Activated CD4-positive, alpha-beta T cell treated with anti-CD3 and anti-CD28 coated beads, Interleukin-2, Interleukin-6, amounts not matched to agents 100 ng/mL and 50 ng/mL, durations not matched to agents 16 hours and 8 hours (primary cell): ENCODE data around the gene SPAG6.
"Not testable (repeated sequence)": the region's sequence is repeated elsewhere in the genome, so short reads cannot be mapped to it uniquely, and the experiment has no call there.

ENCODE experiments used
- DNase-seq: peaks from one replicate; pipeline ENCODE4 v3.0.0-alpha.2; 2020

SPAG6 gene

DNA sequence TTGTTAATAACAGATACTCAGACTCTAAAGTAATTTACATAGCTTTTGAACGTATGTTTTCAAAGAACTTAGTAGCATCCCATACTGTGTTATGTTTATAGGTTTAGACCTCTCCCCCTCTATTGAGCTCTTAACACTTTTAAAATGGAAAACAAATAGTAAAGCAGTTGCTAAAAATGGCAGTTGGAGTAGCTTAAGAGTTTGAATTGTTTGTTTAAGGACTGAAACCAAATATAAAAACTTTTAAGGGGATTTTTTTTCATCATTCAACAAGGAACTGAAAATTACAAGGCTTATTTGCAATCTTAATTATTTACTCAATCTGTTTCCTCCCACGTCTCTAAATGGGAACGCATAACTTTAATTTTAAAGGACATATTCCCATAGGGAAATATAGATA, 1.6 kb upstream of the SPAG6 start:
- DNase-seq: no peak

DNA sequence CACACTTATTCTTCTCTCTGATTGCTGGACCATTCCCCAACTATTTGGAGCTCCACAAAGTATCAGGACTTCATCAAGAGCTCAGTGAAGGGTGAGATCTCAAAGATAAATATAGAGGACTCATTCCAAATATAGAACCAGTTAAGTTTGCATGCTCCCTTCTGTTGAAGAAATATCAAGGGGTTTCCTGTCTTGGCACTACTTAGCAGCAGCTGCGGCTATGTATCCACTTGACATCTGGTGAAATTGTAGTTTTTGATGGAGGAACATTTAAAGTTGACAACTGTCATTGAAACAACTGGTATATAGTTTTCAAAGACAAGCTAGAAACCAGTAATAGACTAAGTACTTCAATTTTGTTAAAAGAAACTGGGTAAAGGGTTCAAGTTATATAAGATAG, 1.0 kb upstream of the SPAG6 start:
- DNase-seq: no peak

DNA sequence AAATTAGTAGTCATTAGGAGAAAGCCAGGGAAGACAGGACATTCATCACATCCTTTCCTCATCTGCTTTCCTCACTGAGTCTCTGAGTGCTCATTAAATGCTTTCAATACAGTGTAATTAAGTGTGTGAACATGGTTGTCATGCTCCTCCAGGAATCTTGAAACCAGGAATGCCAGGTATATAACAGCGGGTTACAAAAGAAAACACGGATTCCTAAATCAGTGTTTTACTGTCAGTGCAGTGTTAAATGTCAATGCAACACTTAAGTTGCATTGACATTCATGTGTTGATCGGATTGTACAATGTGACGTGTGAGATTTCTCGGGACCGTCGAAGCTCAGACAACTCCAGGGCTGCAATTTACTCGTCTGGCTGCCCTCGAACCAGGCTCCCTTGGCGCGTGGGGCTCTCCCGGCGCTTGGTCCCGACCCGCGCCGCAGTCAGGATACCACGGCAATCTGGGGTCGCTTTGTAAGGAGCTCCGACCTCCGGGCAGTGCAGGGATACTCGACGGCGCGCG, 455 bp upstream of the SPAG6 start:
- no peak for DNase-seq

DNA sequence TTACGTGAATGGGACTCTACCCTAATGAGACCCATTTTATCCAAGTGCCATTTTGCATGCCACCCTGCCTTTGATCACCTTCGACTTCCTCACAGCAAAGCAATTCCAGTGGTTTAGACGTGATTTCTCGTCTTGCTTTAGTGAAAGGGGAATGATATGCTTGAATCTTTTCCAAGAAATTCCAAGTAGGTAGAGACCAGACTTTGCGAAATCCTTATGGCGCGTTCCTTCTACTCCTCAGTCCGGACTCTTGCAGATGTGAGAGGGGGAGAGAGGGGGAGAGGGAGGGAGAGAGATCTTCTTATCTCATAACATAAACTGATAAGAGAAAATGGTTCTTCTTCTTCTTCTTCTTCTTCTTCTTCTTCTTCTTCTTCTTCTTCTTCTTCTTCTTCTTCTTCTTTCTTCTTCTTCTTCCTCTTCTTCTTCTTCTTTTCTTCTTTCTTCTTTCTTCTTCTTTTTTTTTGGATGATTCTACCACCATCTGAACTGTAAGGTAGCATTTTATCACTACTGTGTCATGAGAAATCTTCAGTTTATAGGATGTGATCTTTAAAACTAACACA, 883 bp downstream of the SPAG6 start:
- DNase-seq: no peak

DNA sequence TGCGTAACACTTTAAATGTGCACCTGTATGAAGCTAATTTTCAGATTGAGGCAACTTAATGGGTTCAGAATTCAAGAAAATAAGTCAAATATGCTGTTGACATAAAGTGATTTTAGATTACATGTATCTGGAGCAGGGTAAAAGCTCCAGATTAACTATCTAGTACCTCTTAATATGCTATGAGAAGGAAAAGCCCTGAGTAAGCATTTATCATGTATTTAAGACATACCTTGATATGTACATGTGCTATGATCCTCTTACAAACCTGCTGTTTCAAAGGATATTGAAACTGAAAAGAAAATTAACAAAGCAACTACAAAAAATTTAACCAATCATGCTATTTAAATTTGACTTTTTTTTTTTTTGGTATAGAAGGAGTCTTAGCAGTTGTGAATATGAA, 4.5 kb downstream of the SPAG6 start:
- no peak for DNase-seq

DNA sequence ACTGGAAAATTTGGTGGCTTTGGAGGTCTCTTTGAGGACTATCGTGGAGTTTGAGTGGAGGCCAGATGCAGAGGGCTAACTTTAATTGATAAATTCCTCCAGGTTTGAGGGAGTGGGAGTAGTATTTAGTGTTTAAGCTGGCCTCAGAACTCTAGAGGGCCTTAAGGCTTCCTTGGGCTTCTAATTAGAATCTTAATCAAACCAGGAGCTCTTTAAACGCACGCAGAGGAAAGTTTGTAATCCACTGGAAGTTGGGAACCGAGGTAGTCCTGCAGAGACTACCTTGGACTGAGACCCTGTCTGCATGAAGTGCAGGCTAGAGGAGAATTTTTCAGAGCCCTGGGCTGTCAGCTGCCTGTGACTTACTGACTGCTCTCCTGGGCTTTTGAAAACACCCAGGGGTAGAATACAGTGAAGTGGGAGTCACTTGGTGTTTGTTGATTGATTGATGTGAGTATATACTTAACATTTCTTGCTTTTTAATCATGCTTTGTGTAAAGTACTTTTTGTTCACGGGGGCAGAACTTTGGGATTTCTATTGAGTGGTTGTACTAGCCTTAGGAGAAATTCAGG, 5.9 kb downstream of the SPAG6 start:
- no peak for DNase-seq

DNA sequence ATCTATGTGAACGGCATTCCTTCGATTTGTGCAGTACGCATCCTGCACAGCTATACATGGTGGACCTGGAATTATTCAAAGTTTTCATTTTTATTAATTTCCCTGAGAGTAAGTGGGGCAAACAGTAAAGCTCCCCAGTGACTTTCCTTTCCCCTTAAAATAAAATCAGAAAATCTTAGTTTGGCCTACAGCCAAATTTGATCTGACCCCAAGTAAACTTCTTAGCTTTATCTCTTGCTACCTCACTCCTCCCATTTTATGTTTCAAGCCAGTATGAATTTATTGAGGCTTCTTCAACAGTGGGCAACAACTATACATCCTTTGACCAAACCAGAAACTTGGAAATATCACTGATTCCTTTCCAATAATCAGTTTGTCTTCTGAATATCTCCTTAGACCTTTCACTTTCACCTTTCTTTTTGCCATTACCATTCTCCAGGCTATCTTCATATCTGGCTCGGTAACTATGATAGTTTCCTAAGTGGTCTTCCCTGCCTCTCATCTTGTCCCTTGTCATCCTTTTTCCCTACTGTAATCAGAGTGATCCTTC, 11.1 kb downstream of the SPAG6 start:
- no peak for DNase-seq

DNA sequence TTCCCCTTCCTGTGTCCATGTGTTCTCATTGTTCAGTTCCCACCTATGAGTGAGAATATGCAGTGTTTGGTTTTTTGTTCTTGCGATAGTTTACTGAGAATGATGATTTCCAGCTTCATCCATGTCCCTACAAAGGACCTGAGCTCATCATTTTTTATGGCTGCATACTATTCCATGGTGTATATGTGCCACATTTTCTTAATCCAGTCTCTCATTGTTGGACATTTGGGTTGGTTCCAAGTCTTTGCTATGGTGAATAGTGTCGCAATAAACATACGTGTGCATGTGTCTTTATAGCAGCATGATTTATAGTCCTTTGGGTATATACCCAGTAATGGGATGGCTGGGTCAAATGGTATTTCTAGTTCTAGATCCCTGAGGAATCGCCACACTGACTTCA, 12.5 kb downstream of the SPAG6 start:
- DNase-seq: not testable (repeated sequence)

DNA sequence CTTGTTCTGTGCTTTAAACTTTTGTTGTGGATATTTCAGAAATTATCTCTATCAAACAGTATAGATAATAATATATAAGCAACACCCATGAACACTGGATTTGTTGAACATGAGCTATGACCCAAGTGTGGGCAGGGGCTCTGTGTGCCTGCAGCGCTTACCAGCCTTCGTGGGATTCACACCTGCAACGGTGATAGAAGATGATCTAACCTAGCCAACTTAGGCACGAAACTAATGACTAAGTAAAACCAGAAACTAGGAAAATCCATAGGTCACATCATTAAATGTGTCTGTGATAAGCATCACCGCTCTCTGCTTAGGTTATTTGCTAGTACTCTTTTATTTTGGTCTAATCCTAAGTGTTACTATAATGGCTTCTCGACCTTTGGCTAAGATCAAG, 18.0 kb downstream of the SPAG6 start:
- peak; percentile 24 for DNase-seq

DNA sequence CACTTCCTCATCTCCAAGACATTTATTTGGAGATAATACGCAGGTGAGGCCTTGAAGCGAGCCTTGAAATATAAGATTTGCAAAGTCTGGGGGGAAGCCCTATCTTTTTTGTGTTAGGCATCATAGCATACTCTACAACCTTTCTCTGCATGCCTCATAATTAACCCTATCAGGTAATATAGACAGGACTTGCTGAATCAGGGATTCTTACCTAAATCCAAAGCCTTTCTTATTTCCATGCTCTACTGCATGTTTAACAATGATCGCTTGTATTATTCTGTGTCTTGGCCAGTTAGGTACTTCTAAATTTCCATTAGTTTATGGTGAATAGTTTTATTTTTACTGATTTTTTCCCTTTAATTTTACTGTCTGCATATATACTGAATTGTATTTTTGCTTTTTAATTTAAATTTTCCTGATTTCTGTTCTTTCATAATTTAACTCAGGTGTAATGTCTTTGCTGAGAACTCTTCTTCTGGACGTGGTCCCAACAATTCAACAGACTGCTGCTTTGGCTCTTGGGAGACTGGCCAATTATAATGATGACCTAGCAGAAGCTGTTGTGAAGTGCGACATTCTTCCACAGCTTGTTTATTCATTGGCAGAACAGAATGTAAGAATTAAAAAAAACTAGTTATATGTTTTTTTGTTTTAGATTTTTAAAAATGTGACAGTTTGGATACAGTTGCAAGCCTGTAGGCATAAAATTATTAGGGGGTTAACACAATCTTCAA, 19.3 kb downstream of the SPAG6 start:
- no peak for DNase-seq

DNA sequence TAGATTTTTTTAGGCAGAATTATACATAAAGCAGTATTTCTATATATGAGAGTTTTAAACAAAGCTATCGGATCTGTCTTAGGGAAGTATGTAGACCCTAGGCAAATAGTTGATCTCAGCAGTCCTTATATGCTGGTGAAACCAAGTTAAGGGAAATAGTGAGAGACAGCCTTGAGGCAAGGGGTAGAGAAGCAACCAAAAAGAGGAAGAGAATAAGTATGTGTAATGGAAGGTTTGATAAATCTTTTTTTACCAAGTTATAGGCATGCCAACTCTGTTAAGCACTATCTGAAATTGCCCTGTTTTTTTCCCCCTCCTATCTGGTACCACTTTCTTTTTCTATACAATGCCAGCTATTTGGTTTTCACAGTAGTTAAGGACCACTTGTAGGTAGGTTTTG, 19.9 kb downstream of the SPAG6 start:
- DNase-seq: no peak

DNA sequence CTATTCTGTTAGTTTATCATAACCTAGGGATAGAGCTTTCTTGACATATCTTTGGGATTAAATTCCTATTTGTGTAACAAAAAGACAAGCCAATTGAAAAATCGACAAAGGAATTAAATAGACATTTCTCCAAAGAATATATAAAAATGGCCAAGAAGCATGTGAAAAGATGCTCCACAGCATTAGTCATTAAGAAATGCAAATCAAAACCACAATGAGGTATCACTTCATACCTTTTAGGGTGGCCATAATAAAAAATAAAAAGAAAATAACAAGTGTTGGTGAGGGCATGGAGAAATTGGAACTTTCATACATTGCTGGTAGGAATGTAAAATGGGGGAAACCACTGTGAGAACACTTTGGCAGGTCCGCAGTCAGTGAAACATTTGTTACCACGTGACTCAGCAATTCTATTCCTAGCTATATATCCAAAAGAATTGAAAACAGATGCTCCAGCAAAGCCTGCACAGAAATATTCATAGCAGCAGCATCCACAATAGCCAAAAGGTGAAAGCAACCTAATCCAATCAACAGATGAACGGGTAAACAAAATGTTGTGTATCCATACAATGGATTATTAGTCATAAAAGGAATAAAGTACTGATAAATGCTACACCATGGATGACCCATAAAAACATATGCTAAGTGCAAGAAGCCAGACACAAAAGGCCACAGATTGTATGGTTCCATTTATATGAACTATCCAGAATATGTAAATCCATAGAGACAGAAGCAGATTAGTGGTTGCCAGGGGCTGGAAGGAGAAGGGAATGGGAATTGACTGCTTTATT, 20.5 kb downstream of the SPAG6 start:
- no peak for DNase-seq

DNA sequence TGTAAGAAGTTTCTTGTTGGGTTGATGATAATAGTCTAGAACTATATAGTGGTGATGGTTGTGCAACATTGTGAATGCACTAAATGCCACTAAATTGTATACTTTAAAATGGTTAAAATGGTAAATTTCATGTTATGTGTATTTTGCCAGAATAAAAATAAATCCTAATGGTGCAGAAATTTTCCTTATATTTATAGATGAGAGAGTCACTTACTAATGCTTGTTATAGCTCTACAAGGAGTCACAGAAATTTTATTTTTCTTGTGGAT, 21.1 kb downstream of the SPAG6 start:
- DNase-seq: no peak

DNA sequence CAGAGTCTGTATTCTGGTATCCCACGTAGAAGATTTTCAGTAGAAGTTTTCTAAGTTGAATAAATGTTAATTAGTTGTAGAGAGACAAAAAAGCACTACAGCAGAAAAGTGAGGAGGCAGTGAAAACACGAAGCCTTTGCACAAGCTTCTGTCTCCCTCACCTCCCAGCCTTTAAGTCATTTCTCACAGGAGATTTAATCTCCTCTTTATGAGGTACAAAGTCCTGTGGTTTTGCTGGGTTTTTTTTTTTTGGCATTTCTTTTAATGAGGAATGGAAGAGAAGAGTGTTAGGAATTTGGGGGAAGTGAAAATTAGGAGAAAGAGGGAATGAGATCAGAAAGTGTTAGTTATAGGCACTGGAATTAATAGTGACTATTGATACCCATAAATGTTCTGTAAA, 21.5 kb downstream of the SPAG6 start:
- no peak for DNase-seq

DNA sequence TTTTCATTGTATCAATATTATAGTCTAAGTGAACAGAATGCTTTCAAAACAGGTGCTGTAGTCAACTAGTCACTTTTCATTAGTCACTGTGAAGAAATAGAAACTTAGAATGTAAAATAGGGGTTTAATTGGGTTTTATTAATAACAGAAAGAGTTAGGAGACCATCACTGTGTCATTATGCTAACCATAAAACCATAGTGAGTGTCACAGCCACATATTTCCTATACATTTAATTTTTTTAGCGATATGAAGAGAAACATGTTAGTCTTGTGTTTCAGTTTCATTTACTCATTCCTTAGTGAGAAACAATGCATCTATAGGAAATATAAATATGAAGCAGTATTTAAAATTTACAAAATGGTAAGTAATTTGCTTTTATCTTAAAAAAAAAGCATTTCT, 22.2 kb downstream of the SPAG6 start:
- DNase-seq: peak; percentile 22

DNA sequence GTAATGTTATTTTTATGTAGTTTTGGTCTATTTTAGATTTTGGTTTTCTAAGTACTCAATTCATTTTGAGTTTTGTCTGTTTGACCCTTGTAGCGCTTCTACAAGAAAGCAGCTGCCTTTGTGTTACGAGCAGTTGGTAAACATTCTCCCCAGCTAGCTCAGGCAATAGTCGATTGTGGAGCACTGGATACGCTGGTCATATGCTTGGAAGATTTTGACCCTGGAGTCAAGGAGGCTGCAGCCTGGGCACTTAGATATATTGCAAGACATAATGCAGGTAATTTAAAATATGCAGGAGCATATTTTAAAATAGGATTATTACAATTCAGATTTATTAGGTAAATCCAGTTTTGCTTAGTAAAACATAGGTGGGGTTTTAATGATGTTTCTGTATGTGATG, 23.1 kb downstream of the SPAG6 start:
- DNase-seq: no peak

DNA sequence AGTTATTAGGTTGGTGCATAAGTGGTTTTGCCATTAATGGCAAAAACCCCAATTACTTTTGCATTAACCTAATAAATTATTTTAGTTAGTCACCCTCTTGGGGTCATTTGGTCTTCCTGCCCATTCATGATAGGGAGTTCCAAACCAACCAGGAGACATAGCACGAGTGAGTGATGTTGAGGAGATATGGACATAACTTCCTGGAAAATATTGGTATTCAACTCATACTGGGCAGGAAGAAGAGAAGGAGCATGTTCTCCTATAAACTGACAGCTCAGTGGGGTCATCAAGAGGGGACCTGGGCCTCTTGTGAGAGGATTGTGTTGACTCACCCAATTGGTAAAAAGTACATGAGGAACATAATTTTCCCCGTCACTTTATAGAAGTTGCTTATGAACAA, 23.7 kb downstream of the SPAG6 start:
- DNase-seq: no peak

DNA sequence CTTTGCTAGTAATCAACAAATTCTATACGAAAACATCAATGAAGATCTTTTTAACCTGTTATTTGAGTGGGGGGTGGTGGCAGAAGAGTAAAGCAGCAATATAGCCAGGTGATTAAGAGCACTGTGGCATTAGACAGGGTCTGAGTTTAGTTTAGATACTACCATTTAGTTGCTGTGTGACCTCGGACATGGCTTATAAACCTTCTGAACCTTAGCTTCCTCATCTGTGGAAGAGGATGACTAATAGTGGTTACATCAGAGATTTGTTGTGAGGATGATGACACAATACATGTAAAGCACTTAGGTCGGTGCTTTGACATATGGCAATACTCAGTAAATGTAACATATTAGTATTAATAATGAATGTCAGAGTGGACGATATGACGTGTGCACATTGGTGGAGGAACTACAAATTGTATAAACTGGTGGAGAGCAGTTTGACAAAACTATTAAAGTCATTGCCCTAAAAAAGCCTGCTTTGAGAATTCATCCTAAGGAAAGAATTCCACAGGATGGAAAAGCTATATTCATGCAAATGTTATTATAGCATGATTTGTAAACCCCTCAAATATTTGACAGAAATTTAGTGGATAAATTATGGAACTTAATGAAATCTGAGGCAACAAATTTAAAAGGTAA, 24.3 kb downstream of the SPAG6 start:
- DNase-seq: peak; percentile 41

DNA sequence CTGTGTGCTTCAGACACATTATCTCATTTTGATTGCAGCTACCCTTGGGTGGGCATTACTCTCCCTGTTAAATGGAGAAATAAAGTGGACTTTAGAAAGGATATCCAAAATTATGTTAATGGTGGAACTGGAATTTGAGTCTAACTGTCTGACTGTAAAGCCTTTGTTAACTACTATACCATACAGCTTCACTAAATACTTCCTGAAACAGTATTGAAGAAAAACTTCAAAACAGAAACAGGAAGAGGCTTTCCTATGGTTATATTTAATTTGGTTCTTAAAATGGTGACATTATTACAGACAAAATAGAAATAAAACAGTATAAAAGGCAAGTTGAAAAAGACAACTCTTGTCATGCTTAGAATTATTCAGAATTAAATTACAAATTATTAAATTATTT, 25.0 kb downstream of the SPAG6 start:
- DNase-seq: no peak

DNA sequence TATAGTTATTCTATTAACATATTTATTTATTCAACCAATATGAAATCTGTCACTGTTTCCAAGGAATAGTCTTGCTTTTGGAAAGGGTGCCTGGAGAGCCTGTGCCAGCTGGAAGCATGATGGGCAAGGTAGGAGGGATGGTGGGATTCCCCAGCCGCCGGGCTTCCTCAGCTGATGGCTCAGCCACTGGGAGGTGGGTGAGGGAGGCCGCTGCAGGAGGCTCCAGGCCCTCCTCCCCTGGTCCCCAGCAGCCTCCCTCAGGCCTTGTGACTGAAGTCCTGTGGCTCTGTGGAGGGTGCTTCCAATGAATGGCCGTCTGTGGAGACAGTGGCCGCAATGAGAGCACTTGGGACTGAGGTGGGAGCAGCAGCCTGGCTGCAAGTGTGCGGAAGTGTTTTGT, 27.0 kb downstream of the SPAG6 start:
- no peak for DNase-seq

DNA sequence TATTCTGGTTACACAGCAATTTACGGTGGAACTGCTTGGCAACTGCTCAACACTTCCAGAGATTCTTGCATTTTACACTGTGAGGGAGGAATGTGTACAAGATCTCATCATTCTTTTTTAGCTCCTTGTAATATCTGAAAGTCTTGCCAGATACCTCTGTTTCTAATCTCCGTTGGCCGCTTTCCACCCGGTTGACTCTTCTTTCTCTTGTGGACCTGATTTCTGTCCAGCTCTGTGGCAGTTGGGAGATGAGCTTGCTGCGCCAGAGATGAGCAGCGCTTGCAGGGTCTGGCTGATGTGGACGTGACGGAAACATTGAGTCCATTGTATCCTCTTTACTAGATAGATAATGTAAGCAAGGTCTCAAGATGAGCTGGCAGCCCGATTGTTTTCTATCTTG, 27.6 kb downstream of the SPAG6 start:
- DNase-seq: no peak

DNA sequence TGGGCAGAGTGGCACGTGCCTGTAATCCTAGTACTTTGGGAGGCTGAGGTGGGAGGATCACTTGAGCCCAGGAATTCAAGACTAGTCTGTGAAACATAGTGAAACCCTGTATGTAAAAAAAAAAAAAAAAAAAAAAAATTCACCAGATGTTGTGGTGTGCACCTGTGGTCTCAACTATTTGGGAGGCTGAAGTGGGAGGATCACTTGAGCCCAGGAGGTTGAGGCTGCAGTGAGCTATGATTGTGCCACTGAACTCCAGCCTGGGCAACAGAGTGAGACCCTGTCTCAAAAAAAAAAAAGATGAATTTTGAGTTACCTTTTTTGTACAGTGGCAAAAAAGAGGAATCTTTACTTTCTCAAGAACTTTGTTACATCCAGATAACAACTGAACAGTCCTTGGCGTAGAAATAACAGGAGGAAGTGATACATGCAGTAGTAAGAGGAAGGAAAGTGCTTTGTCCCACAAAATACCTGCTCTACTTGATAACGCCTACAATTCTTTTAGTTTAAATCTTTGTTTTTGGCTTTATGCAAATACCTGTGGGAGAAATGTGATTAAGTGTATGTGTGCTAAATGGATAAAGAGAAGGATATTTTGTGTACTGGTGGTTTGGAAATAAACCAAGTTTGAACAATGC, 29.3 kb downstream of the SPAG6 start:
- DNase-seq: no peak

DNA sequence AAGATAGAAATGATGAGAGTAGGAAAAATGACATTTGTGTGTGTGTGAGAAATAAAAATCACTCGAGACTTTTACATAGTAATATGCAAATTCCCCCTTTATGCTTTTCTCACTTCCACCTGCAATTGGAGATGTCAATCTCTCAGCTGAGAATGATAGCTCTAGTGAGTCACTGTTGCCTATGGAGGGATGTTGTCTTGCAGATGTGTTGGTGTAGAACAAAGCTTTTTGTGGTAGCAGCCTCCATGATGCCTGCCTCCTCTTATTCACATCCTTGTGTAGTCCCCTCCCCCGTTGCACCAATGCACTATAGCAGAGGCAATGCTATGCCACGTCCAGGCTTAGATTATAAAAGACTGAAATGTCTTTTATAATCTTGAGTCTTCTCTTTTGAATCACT, 33.8 kb downstream of the SPAG6 start:
- DNase-seq: peak; percentile 25
